ENCODE data around the gene FHOD3. TPM values are rescaled to one million over a fixed set of nuclear protein-coding genes. Genes with fewer than 3 reads are reported as not detected.
"Not testable (repeated sequence)": the region's sequence is repeated elsewhere in the genome, so short reads cannot be mapped to it uniquely, and the experiment has no call there.

Gene FHOD3
- total RNA-seq, 1 experiment from 2014 or later, result 10.6 TPM

DNA sequence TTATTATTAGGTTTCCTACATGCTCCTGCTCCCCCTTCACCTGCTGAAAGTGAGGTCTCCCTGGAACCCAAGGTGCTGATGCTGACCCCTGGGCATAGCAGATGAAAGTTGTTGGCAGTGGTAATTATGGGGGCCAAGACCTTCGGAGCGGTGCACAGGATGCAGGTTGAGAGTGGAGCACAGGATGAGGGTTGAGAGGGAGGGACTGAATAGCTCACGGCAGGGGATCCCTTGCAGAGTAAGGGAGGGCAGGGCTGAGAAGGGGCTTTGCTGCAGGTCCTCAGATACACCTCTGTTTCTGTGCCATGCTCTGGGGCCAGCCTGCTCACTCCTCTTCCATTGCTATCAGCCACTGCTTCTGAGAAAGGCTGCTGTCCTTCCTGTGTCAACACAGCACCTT is 163.3 kb downstream of the FHOD3 start:
- H2AFZ ChIP-seq, result no peak overlapping the region
- no peaks in the 10 kb centered on the region for H3K9me2 ChIP-seq (ENCODE audit: insufficient read depth)
- no peaks in the 10 kb centered on the region for H3K4me1 ChIP-seq (replicated peaks; ENCODE audit: insufficient read depth)
- H3K27ac ChIP-seq, result no peak overlapping the region
- no peaks in the 10 kb centered on the region for H3K79me2 ChIP-seq (ENCODE audit: low read depth)
- ChIA-PET CTCF (no interaction called here), POLR2A (ENCODE audit: unreplicated experiment) (no interaction called here)
- no peak for DNase-seq
- intact Hi-C loops (cut with micrococcal nuclease; ENCODE audit: unreplicated experiment), result no loop called here
- H3K27me3 ChIP-seq (ENCODE audit: insufficient read depth, low read depth), result no peaks in the 10 kb centered on the region
- no peaks in the 10 kb centered on the region for H3K36me3 ChIP-seq (ENCODE audit: low read depth)
- H4K20me1 ChIP-seq (ENCODE audit: insufficient read depth), result no peaks in the 10 kb centered on the region
- BruUV-seq (replicated peaks), result no TSS peak
- TF ChIP-seq, protein P1, sequence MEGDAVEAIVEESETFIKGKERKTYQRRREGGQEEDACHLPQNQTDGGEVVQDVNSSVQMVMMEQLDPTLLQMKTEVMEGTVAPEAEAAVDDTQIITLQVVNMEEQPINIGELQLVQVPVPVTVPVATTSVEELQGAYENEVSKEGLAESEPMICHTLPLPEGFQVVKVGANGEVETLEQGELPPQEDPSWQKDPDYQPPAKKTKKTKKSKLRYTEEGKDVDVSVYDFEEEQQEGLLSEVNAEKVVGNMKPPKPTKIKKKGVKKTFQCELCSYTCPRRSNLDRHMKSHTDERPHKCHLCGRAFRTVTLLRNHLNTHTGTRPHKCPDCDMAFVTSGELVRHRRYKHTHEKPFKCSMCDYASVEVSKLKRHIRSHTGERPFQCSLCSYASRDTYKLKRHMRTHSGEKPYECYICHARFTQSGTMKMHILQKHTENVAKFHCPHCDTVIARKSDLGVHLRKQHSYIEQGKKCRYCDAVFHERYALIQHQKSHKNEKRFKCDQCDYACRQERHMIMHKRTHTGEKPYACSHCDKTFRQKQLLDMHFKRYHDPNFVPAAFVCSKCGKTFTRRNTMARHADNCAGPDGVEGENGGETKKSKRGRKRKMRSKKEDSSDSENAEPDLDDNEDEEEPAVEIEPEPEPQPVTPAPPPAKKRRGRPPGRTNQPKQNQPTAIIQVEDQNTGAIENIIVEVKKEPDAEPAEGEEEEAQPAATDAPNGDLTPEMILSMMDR (conservative IDR thresholded peaks at IDR 0.05), result no peak
- no peak overlapping the region for H3K4me2 ChIP-seq
- no peaks in the 10 kb centered on the region for H3K9me3 ChIP-seq (ENCODE audit: insufficient read depth, low read depth)
- no peaks in the 10 kb centered on the region for H3F3A ChIP-seq (ENCODE audit: insufficient read depth, low read depth)
- H3K4me3 ChIP-seq, result no peak overlapping the region

DNA sequence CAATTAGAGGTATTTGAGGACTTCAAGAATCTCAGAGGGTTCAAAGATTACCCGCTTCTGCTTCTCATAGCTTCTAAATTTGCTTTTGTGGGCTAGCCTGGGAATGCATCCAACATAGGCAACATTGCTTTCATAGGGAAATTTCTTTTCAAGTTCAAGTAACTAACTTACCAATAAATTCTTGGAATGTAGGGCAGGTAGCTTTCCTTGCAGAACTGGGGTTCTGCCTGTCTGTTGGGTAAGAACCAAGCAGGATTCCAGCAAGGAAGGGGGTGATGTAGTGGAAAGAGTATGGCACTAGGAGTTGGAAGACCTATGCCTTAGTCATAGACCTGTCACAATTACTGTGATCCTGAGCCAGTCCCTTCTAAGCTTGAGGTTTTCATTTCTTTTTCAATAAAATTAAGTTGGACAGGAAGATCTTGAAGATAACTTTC is 164.1 kb downstream of the FHOD3 start:
- Histone ChIP-seq H3K36me3 (ENCODE audit: low read depth) (no peaks in the 10 kb centered on the region), H3K27ac (no peak overlapping the region), H3K4me1 (replicated peaks; ENCODE audit: insufficient read depth) (no peaks in the 10 kb centered on the region), H3K27me3 (ENCODE audit: insufficient read depth, low read depth) (no peaks in the 10 kb centered on the region), H3K79me2 (ENCODE audit: low read depth) (no peaks in the 10 kb centered on the region), H3F3A (ENCODE audit: insufficient read depth, low read depth) (no peaks in the 10 kb centered on the region), H3K9me2 (ENCODE audit: insufficient read depth) (no peaks in the 10 kb centered on the region), H2AFZ (no peak overlapping the region), H3K4me2 (no peak overlapping the region), H4K20me1 (ENCODE audit: insufficient read depth) (no peaks in the 10 kb centered on the region), H3K4me3 (no peak overlapping the region), H3K9me3 (ENCODE audit: insufficient read depth, low read depth) (no peaks in the 10 kb centered on the region)
- no TSS peak for BruUV-seq (replicated peaks)
- TF ChIP-seq, protein P1 (conservative IDR thresholded peaks at IDR 0.05), result no peak
- no peak for TF ChIP-seq EZH2 (IDR thresholded peaks at IDR 0.05; ENCODE audit: low read depth)
- CTCF ChIA-PET, result no interaction called here
- intact Hi-C loops (cut with micrococcal nuclease; ENCODE audit: unreplicated experiment), result no loop called here
- POLR2A ChIA-PET (ENCODE audit: unreplicated experiment), result no interaction called here
- DNase-seq, result no peak

DNA sequence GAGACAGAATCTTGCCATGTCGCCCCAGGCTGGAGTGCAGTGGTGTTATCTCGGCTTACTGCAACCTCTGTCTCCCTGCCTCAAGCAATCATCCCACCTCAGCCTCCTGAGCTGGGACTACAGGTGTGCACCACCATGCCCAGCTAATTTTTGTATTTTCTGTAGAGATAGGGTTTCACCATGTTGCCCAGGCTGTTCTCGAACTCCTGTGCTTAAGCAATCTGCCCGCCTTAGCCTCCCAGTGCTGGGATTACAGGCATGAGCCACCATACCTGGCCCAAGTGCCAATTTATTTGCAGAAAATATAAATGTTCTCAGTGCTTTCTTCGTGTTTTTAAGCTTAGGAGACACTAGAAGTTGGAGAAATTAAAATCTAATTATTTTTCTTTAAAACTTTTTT is 166.0 kb downstream of the FHOD3 start:
- H3K27ac ChIP-seq; DNase-seq; BruUV-seq (replicated peaks); CTCF ChIA-PET; H3K36me3 ChIP-seq (ENCODE audit: low read depth); H3K9me3 ChIP-seq (ENCODE audit: insufficient read depth, low read depth); H4K20me1 ChIP-seq (ENCODE audit: insufficient read depth); H3K27me3 ChIP-seq (ENCODE audit: insufficient read depth, low read depth); POLR2A ChIA-PET (ENCODE audit: unreplicated experiment); intact Hi-C loops (cut with micrococcal nuclease; ENCODE audit: unreplicated experiment); H3K4me3 ChIP-seq; H2AFZ ChIP-seq; H3K9me2 ChIP-seq (ENCODE audit: insufficient read depth); H3K4me2 ChIP-seq; H3K79me2 ChIP-seq (ENCODE audit: low read depth); H3F3A ChIP-seq (ENCODE audit: insufficient read depth, low read depth); H3K4me1 ChIP-seq (replicated peaks; ENCODE audit: insufficient read depth): not testable (repeated sequence)

- ChIA-PET POLR2A (ENCODE audit: unreplicated experiment) (no interaction called here), CTCF (no interaction called here)
- no peaks in the 10 kb centered on the region for H3K9me3 ChIP-seq (ENCODE audit: insufficient read depth, low read depth)
- no peak overlapping the region for H2AFZ ChIP-seq
- no peaks in the 10 kb centered on the region for H3K4me1 ChIP-seq (replicated peaks; ENCODE audit: insufficient read depth)
- DNase-seq, result no peak
- H3K36me3 ChIP-seq (ENCODE audit: low read depth), result no peaks in the 10 kb centered on the region
- H3K9me2 ChIP-seq (ENCODE audit: insufficient read depth), result no peaks in the 10 kb centered on the region
- no peaks in the 10 kb centered on the region for H3K27me3 ChIP-seq (ENCODE audit: insufficient read depth, low read depth)
- no peaks in the 10 kb centered on the region for H4K20me1 ChIP-seq (ENCODE audit: insufficient read depth)
- H3F3A ChIP-seq (ENCODE audit: insufficient read depth, low read depth), result no peaks in the 10 kb centered on the region
- intact Hi-C loops (cut with micrococcal nuclease; ENCODE audit: unreplicated experiment), result no loop called here
- no peak overlapping the region for H3K4me3 ChIP-seq
- no peaks in the 10 kb centered on the region for H3K79me2 ChIP-seq (ENCODE audit: low read depth)
- no TSS peak for BruUV-seq (replicated peaks)
- no peak overlapping the region for H3K27ac ChIP-seq
- no peak for TF ChIP-seq EZH2 (IDR thresholded peaks at IDR 0.05; ENCODE audit: low read depth)
- TF ChIP-seq, protein P1 (conservative IDR thresholded peaks at IDR 0.05), result no peak
- no peak overlapping the region for H3K4me2 ChIP-seq
Observed at GRCh38 chr18:36464126-36464651, 166.7 kb downstream of the FHOD3 start.

Measured in PC-9 (cell line).